CD4-positive, alpha-beta T cell treated with Interferon gamma for 1 hour (primary cell): ENCODE measurements around the gene CYB5R4.

Source experiments
- DNase-seq: peaks from one replicate; pipeline ENCODE4 v3.0.0-alpha.2; 2020

Gene CYB5R4

DNA sequence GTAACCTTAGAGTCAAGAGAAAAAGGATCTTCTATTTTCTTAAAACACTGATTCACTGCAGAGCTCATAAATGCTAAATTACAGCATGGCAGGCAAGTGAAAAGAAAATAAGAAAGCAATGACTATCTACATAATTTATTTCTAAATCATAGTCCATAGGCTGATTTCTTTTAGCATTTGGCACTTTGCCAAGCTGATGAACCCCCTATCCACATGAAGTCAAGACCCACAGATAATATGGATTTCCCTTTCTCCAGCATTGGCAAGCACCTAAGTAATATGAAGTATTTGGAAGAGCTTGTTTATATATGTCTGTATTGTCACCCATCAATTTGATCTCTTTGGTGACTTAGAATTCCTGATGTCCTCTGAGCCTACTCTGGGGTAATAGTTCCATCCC, 126.2 kb downstream of the CYB5R4 start:
- no peak for DNase-seq

- DNase-seq, result no peak
Observed at GRCh38 chr6:83998021-83998584, 138.6 kb downstream of the CYB5R4 start.

DNA sequence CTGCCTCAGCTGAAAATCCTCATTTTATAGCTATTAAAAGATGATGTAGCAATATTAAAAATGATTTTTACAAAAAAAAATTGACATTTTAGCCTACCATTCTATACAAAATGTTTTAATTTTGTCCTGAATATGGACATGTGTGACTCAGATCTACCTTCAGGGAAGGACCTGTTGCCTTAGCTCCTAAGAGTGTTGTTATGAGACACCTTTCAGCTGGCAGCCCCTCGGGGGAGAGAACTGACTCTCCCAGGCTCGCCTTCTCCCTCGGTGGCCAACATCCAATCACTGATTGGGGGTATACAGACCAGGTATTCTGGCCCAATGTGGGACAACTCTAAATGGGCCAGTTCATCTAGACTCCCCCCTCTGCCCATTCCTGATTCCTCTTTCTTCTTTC, 141.6 kb downstream of the CYB5R4 start:
- no peak for DNase-seq

DNA sequence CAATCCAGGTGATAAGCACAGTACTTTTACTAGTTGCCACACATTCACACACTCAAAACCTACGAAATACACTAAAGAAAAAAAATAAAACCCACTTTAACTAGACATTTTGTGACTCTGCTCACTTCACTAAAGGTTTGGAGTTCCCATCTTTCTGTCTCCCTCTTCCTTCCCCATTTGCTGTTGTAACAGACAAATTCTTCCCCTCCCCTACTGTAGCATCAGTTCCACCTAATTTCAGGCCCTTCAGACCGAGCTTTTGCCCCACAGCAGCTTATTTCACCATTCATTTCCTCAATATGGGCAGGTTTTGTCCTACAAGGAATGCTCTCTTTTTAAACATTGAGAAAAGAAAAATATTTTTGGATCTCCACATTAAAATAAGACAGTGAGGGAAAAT, 142.7 kb downstream of the CYB5R4 start:
- no peak for DNase-seq

- no peak for DNase-seq
Observed at GRCh38 chr6:84003131-84003530, 143.6 kb downstream of the CYB5R4 start.

GRCh38 chr6:84003654-84004053, 144.2 kb downstream of the CYB5R4 start:
- no peak for DNase-seq

DNA sequence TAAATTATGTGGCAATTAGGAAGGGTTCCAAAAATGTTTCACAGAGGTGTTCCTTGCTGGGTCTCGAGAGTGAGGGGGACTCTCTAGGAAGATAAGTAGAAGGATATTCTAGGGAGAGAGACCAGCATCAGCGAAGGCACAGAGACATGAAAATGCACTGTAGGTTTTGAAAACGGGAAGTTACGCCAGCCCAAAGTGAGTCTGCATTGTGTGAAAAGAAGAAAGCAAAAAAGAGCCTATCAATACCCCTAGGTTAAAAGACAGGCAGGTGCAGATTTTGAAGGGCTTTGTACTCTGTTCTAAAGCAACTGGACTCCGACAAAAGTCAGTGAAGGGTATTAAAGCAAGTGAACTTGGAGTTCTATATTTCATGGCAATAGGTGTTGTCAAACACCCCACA, 148.4 kb downstream of the CYB5R4 start:
- DNase-seq, result no peak

DNA sequence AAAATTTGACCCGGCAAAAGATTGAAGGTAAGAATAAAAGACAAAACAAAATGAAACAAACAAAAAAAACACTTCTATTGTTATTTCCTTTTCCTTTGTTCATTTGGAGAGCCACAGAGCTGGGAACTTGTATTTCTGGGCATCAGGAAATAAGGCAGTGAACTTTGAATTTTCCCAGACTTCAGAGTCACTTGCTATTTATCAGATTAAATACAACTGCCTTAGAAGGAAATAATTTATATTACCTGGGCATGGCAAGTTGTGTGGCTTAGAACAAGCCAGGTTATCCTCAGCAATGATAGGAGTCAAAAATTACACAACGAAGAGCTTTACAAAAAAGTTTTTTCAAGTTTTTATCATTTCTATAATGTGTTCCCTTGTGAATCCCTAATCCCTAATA, 153.9 kb downstream of the CYB5R4 start:
- no peak for DNase-seq

DNA sequence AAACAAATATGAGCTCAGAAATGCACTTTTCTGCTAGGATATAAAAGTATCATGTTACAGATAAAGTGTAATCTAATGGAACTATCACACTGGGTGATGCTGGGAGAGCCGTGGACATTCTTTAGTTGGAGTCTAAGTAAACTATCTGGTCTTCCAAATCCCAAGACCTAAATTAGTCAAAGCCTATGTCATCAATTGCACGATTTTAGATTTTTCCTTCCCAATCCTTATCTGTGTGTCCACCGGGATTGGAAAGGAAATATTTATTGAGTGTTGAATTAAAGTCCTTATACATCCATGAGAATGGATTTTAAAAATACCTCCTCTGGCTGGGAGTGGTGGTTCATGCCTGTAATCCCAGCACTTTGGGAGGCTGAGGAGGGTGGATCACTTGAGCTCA, 154.4 kb downstream of the CYB5R4 start:
- DNase-seq, result no peak

DNA sequence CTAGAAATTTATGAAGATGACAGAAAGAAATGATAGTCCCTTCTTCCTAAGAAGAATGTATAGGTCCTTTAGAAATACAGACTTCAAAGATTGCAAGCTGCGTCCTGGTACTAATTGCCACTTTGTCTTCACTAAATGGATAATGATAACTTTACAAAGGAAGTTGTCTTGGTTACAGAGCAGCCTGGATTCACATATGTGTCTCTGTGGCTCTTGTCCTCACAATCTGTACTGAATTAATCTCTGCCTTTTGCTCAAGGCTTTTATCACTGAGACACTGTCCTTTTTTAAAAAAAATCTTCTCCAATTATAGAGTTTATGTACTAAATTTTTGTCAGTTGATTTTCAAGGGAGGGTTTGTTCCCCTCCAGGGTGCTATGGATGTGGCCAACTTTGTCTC, 156.5 kb downstream of the CYB5R4 start:
- DNase-seq, result no peak
